Neural progenitor cell (in vitro differentiated cells): ENCODE measurements around the gene ARSH. TPM values are rescaled to one million over a fixed set of nuclear protein-coding genes. Genes with fewer than 3 reads are reported as not detected.

Experiments used
- DNase-seq: peaks from one replicate; pipeline ENCODE4 v3.0.0-alpha.2; 2016; ENCODE audit warnings: low spot score
- H2AFZ ChIP-seq: fragments of 200-600 bp; sonication (generic); replicated peaks from 2 replicates; pipeline ENCODE4 v1.6.1; 2016; ENCODE audit warnings: antibody characterized with exemption
- H3F3A ChIP-seq: fragments of 200-600 bp; sonication (generic); 2 replicates; pipeline ENCODE4 v1.6.1; 2016; ENCODE audit warnings: antibody characterized with exemption, low read depth
- H3K27ac ChIP-seq: fragments of 200-600 bp; sonication (generic); 2 replicates; pipeline ENCODE4 v1.5.1; 2016; ENCODE audit warnings: mild to moderate bottlenecking
- H3K27me3 ChIP-seq: fragments of 200-600 bp; sonication (generic); 2 replicates; pipeline ENCODE4 v1.6.1; 2016; ENCODE audit warnings: mild to moderate bottlenecking, moderate library complexity
- H3K36me3 ChIP-seq: fragments of 200-600 bp; sonication (generic); 2 replicates; pipeline ENCODE4 v1.5.1; 2016
- H3K4me1 ChIP-seq: fragments of 200-600 bp; sonication (generic); 2 replicates; pipeline ENCODE4 v1.6.1; 2016; ENCODE audit warnings: mixed run types
- H3K4me2 ChIP-seq: fragments of 200-600 bp; sonication (generic); 2 replicates; pipeline ENCODE4 v1.6.1; 2016
- H3K4me3 ChIP-seq: fragments of 200-600 bp; sonication (generic); 2 replicates; pipeline ENCODE4 v1.5.1; 2016
- H3K79me2 ChIP-seq: fragments of 200-600 bp; sonication (generic); 2 replicates; pipeline ENCODE4 v1.6.1; 2016; ENCODE audit warnings: low read depth
- H3K9ac ChIP-seq: fragments of 200-600 bp; sonication (generic); 2 replicates; pipeline ENCODE4 v1.6.1; 2016
- H3K9me3 ChIP-seq: fragments of 200-600 bp; sonication (generic); 2 replicates; pipeline ENCODE4 v1.5.1; 2016; ENCODE audit warnings: low read depth
- H4K20me1 ChIP-seq: fragments of 200-600 bp; sonication (generic); 2 replicates; pipeline ENCODE4 v1.6.1; 2016; ENCODE audit warnings: low read depth
- H3K27ac Mint-ChIP-seq: 3 replicates; pipeline ENCODE4 v1.8.0; 2021; ENCODE audit warnings: mixed read lengths
- H3K27me3 Mint-ChIP-seq: 2 replicates; pipeline ENCODE4 v1.8.0; 2022; ENCODE audit warnings: low read depth, mild to moderate bottlenecking, inconsistent platforms, moderate library complexity, mixed read lengths; ENCODE audit not compliant: insufficient read depth
- H3K36me3 Mint-ChIP-seq: 3 replicates; pipeline ENCODE4 v1.8.0; 2021; ENCODE audit warnings: mixed read lengths
- H3K4me1 Mint-ChIP-seq: 3 replicates; pipeline ENCODE4 v1.8.0; 2021; ENCODE audit warnings: mixed read lengths
- H3K4me3 Mint-ChIP-seq: 3 replicates; pipeline ENCODE4 v1.8.0; 2021; ENCODE audit warnings: mild to moderate bottlenecking, moderate library complexity, mixed read lengths
- H3K9me3 Mint-ChIP-seq: 3 replicates; pipeline ENCODE4 v1.8.0; 2020; ENCODE audit warnings: mixed read lengths
- CTCF ChIP-seq: fragments of 200-600 bp; sonication (generic); IDR thresholded peaks from 2 replicates; pipeline ENCODE4 v1.5.1; 2017; ENCODE audit warnings: antibody characterized with exemption, mild to moderate bottlenecking
- EZH2 ChIP-seq: fragments of 200-600 bp; sonication (generic); IDR thresholded peaks from 2 replicates; pipeline ENCODE4 v1.6.1; 2017; ENCODE audit warnings: antibody characterized with exemption, mild to moderate bottlenecking, moderate library complexity
- EZH2phosphoT487 ChIP-seq: fragments of 200-600 bp; sonication (generic); IDR thresholded peaks from 2 replicates; pipeline ENCODE4 v1.6.1; 2017; ENCODE audit warnings: antibody characterized with exemption
- total RNA-seq: library from RNA; depleted of rRNA; stranded (reverse); fragments of >200 nt; gene quantifications from 2 replicates; pipeline ENCODE4 v1.2.3, GENCODE V29; 2015; ENCODE audit warnings: low replicate concordance

The ARSH gene
- total RNA-seq, 1 donor from 2014 or later, result not detected

DNA sequence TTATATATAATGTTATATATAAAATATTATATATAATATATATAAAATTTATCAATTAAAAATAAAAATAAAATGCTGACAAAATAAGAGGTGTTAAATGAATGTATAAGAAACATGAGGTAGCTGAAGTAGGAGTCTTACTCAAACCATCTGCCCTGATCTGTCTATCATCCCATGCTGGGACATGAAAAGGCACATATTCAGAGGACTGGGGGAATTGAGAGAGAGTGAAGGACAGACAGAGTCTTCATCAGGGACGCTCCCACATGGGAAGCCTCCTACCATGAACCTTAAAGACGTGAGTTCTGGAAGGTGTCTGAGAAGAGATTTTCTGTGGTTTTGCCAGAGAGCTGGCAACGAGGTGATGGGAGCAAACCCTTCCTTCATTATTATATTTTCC, 30.9 kb downstream of the ARSH start:
- peaks cover 8% of the 10 kb centered on the region for H3F3A ChIP-seq
- Mint-ChIP-seq H3K4me3 (no peak overlapping the region), H3K9me3 (peaks cover 10% of the 10 kb centered on the region), H3K27ac (no peak overlapping the region), H3K4me1 (no peaks in the 10 kb centered on the region), H3K27me3 (peaks cover 4% of the 10 kb centered on the region), H3K36me3 (no peaks in the 10 kb centered on the region)
- peaks cover 5% of the 10 kb centered on the region for H3K9me3 ChIP-seq
- no peak overlapping the region for H3K27ac ChIP-seq
- no peak overlapping the region for H3K4me3 ChIP-seq
- H3K36me3 ChIP-seq, result no peaks in the 10 kb centered on the region
- H2AFZ ChIP-seq, result no peak overlapping the region
- H3K9ac ChIP-seq, result no peak overlapping the region
- no peaks in the 10 kb centered on the region for H3K4me1 ChIP-seq
- TF ChIP-seq EZH2phosphoT487, result no peak
- no peak for TF ChIP-seq EZH2
- TF ChIP-seq CTCF, result no peak
- H4K20me1 ChIP-seq, result no peaks in the 10 kb centered on the region
- H3K79me2 ChIP-seq, result no peaks in the 10 kb centered on the region
- DNase-seq, result no peak
- no peaks in the 10 kb centered on the region for H3K27me3 ChIP-seq
- H3K4me2 ChIP-seq, result no peak overlapping the region

- H3F3A ChIP-seq, result no peaks in the 10 kb centered on the region
- Mint-ChIP-seq H3K36me3 (no peaks in the 10 kb centered on the region), H3K27me3 (peaks cover 6% of the 10 kb centered on the region), H3K9me3 (peaks cover 13% of the 10 kb centered on the region), H3K4me1 (peaks cover 2% of the 10 kb centered on the region), H3K4me3 (no peak overlapping the region), H3K27ac (no peak overlapping the region)
- DNase-seq, result no peak
- TF ChIP-seq EZH2, result no peak
- TF ChIP-seq CTCF, result no peak
- no peak for TF ChIP-seq EZH2phosphoT487
- H3K4me2 ChIP-seq, result no peak overlapping the region
- no peaks in the 10 kb centered on the region for H4K20me1 ChIP-seq
- H3K9me3 ChIP-seq, result no peaks in the 10 kb centered on the region
- H3K4me3 ChIP-seq, result no peak overlapping the region
- H3K9ac ChIP-seq, result no peak overlapping the region
- H3K36me3 ChIP-seq, result no peaks in the 10 kb centered on the region
- H2AFZ ChIP-seq, result no peak overlapping the region
- H3K27ac ChIP-seq, result no peak overlapping the region
- H3K4me1 ChIP-seq, result no peaks in the 10 kb centered on the region
- H3K79me2 ChIP-seq, result no peaks in the 10 kb centered on the region
- H3K27me3 ChIP-seq, result no peaks in the 10 kb centered on the region
Observed at GRCh38 chrX:3044196-3044595, 37.9 kb downstream of the ARSH start.

GRCh38 chrX:3044671-3045070, 38.3 kb downstream of the ARSH start:
- Histone ChIP-seq H2AFZ (no peak overlapping the region), H4K20me1 (no peaks in the 10 kb centered on the region), H3K4me1 (no peaks in the 10 kb centered on the region), H3F3A (no peaks in the 10 kb centered on the region), H3K4me2 (no peak overlapping the region), H3K9me3 (no peaks in the 10 kb centered on the region), H3K4me3 (no peak overlapping the region), H3K9ac (no peak overlapping the region), H3K36me3 (no peaks in the 10 kb centered on the region), H3K27ac (no peak overlapping the region), H3K27me3 (no peaks in the 10 kb centered on the region), H3K79me2 (no peaks in the 10 kb centered on the region)
- peaks cover 13% of the 10 kb centered on the region for H3K9me3 Mint-ChIP-seq
- H3K4me3 Mint-ChIP-seq, result no peak overlapping the region
- H3K27me3 Mint-ChIP-seq, result peaks cover 6% of the 10 kb centered on the region
- no peak for TF ChIP-seq CTCF
- TF ChIP-seq EZH2phosphoT487, result no peak
- TF ChIP-seq EZH2, result no peak
- no peaks in the 10 kb centered on the region for H3K36me3 Mint-ChIP-seq
- H3K27ac Mint-ChIP-seq, result no peak overlapping the region
- peaks cover 2% of the 10 kb centered on the region for H3K4me1 Mint-ChIP-seq
- no peak for DNase-seq
